ENCODE data around the gene CENPO. TPM values are rescaled to one million over a fixed set of nuclear protein-coding genes. Genes with fewer than 3 reads are reported as not detected.

Gene CENPO, protein sequence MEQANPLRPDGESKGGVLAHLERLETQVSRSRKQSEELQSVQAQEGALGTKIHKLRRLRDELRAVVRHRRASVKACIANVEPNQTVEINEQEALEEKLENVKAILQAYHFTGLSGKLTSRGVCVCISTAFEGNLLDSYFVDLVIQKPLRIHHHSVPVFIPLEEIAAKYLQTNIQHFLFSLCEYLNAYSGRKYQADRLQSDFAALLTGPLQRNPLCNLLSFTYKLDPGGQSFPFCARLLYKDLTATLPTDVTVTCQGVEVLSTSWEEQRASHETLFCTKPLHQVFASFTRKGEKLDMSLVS
- total RNA-seq = 11.2 and 13.4 TPM in 2 replicates

- CTCF ChIA-PET = interaction anchor here (1.3 to 1.6 kb wide), 2 partner anchors 35 to 383 kb away, joined by 3 to 4 read pairs; no protein-coding TSS in a partner anchor
These were observed at the start of gene CENPO, which contains the start of gene PTRHD1 for GRCh38 chr2:24792874-24793760. Gene CENPO (plus strand): TSS chr2:24793425. CDS start chr2:24793920, 495 bp downstream. Gene PTRHD1 (minus strand): TSS chr2:24793391. CDS start chr2:24793377, 14 bp downstream.

GRCh38 chr2:24743924-24744323, 49.3 kb upstream of the CENPO start:
- Mint-ChIP-seq H3K4me3 (no peak overlapping the region), H3K4me1 (no peaks in the 10 kb centered on the region), H3K27me3 (no peaks in the 10 kb centered on the region), H3K36me3 (ENCODE audit: low read depth) (peaks cover 46% of the 10 kb centered on the region), H3K27ac (no peak overlapping the region), H3K9me3 (no peaks in the 10 kb centered on the region)
- ChIA-PET CTCF (interaction anchor here (0.7 kb wide), 1 partner anchor 322 kb away, joined by 3 read pairs; no protein-coding TSS in a partner anchor), POLR2A (no interaction called here)
- no peak for ATAC-seq (ENCODE audit: low read depth)
- DNase-seq = no peak
- no peak for TF ChIP-seq CTCF (IDR thresholded peaks at IDR 0.05)
- intact Hi-C loops (cut with micrococcal nuclease) = no loop called here

More at GRCh38 chr2:24792874-24793760, at the start of gene CENPO, which contains the start of gene PTRHD1:
- ATAC-seq (ENCODE audit: low read depth) = peak; percentile 98
- Mint-ChIP-seq H3K9me3 (no peaks in the 10 kb centered on the region), H3K4me3 (peak within 1 kb of the TSS; percentile 98), H3K27ac (peak within 1 kb of the TSS; percentile 100), H3K27me3 (no peaks in the 10 kb centered on the region), H3K36me3 (ENCODE audit: low read depth) (peaks cover 29% of the 10 kb centered on the region), H3K4me1 (peaks cover 18% of the 10 kb centered on the region)
- no peak for TF ChIP-seq CTCF (IDR thresholded peaks at IDR 0.05)
- POLR2A ChIA-PET = interaction anchor here (0.6 to 2.0 kb wide), 15 partner anchors 13 to 866 kb away, joined by 3 to 11 read pairs (median 3); partner anchors contain the start of genes ATAD2B, ITSN2 and NCOA1
- intact Hi-C loops (cut with micrococcal nuclease) = loop anchor here (1.0 to 5.0 kb wide), 6 partner anchors 8 to 1554 kb away; partner anchors contain the start of genes ADCY3, ADGRF3, NCOA1 and SELENOI
- peak; percentile 94 for DNase-seq

DNA sequence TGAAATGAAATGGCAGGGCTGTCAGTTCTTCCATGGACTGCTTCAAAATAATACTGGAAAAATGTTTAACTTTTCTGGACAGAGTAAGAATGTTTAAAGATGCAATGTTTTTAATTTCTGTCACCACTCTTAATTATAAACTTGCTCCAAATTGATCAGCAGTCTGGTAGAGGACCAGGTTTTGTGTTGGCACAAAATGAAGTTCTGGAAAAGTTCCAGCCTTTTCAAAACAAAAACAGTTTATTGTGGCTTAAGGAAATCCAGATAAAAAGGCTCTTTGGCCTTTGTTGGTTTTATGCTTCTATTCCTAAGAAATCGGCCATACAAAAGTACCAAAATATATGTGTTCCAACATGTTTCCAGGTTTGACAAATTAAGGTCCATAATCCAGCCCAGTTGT, 48.9 kb upstream of the CENPO start:
- Mint-ChIP-seq H3K27ac (no peak overlapping the region), H3K9me3 (no peaks in the 10 kb centered on the region), H3K4me1 (no peaks in the 10 kb centered on the region), H3K36me3 (ENCODE audit: low read depth) (peaks cover 45% of the 10 kb centered on the region), H3K4me3 (no peak overlapping the region), H3K27me3 (no peaks in the 10 kb centered on the region)
- POLR2A ChIA-PET = no interaction called here
- TF ChIP-seq CTCF (IDR thresholded peaks at IDR 0.05) = no peak
- CTCF ChIA-PET = no interaction called here
- ATAC-seq (ENCODE audit: low read depth) (no peak), DNase-seq (no peak)
- intact Hi-C loops (cut with micrococcal nuclease) = no loop called here

- H3K4me3 Mint-ChIP-seq = no peak overlapping the region
- intact Hi-C loops (cut with micrococcal nuclease) = no loop called here
- DNase-seq (no peak), ATAC-seq (ENCODE audit: low read depth) (no peak)
- no peaks in the 10 kb centered on the region for H3K9me3 Mint-ChIP-seq
- ChIA-PET CTCF (no interaction called here), POLR2A (no interaction called here)
- TF ChIP-seq CTCF (IDR thresholded peaks at IDR 0.05) = no peak
- H3K4me1 Mint-ChIP-seq = no peaks in the 10 kb centered on the region
- H3K27me3 Mint-ChIP-seq = no peaks in the 10 kb centered on the region
- no peak overlapping the region for H3K27ac Mint-ChIP-seq
- peaks cover 46% of the 10 kb centered on the region for H3K36me3 Mint-ChIP-seq (ENCODE audit: low read depth)
These were observed 47.4 kb upstream of the CENPO start for GRCh38 chr2:24745825-24746224.

DNA sequence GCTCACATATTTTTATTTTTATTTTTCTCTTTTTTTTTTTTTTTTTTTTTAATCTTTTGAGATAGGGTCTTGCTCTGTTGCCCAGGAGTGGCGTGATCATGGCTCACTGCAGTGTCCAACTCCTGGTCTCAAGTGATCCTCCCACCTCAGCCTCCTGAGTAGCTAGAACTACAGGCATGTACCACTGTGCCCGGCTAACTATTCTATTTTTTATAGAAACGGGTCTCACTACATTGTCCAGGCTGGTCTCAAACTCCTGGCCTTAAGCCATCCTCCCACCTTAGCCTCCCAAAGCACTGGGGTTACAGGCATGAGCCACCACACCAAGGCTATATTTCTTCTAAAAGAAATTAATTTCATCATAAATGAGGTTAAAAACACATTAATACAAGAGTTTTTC, 45.9 kb upstream of the CENPO start:
- ATAC-seq (ENCODE audit: low read depth) (no peak), DNase-seq (no peak)
- Mint-ChIP-seq H3K4me3 (no peak overlapping the region), H3K36me3 (ENCODE audit: low read depth) (peaks cover 35% of the 10 kb centered on the region), H3K27me3 (no peaks in the 10 kb centered on the region), H3K27ac (no peak overlapping the region), H3K4me1 (no peaks in the 10 kb centered on the region), H3K9me3 (no peaks in the 10 kb centered on the region)
- CTCF ChIA-PET = no interaction called here
- no peak for TF ChIP-seq CTCF (IDR thresholded peaks at IDR 0.05)
- POLR2A ChIA-PET = no interaction called here
- intact Hi-C loops (cut with micrococcal nuclease) = no loop called here

Measured in activated B cell treated with CpG ODN at 0.5 μM for 24 hours (primary cell).